B cell (primary cell): ENCODE results near the gene GJA9. TPM values are rescaled to one million over a fixed set of nuclear protein-coding genes. Genes with fewer than 3 reads are reported as not detected.

ENCODE experiments used
- ATAC-seq: fragments of 200-7000 bp; cut with Tn5 transposase; one replicate; pipeline ENCODE4 v1.10.0; 2021; ENCODE audit warnings: low read depth, mild to moderate bottlenecking, moderate number of reproducible peaks, moderate library complexity
- CTCF ChIA-PET: fragments of 350-600 bp; sonication (Branson Sonifier 250); formaldehyde crosslinking; loops from one replicate; lab custom pipeline; 2021; ENCODE audit warnings: antibody characterized with exemption, inconsistent platforms; lab: Charles Lee
- POLR2A ChIA-PET: fragments of 350-600 bp; sonication (Branson Sonifier 250); formaldehyde crosslinking; loops from one replicate; lab custom pipeline; 2021; ENCODE audit warnings: antibody characterized with exemption; lab: Charles Lee
- DNase-seq: peaks from one replicate; pipeline ENCODE4 v3.0.0; 2013
- H2AFZ ChIP-seq: 2 replicates; pipeline ENCODE4 v1.6.1; 2012; ENCODE audit warnings: mild to moderate bottlenecking, low read depth, low read length; ENCODE audit not compliant: insufficient read depth, poor library complexity, severe bottlenecking
- H3K27ac ChIP-seq, 2 donors: 1 replicate in 1 of 2; 2 replicates in 1 of 2; pipeline ENCODE4 v1.5.1; 2012 to 2013; ENCODE audit warnings: low read length in 2 of 2, mild to moderate bottlenecking in 2 of 2, moderate library complexity in 1 of 2
- H3K27me3 ChIP-seq, 4 experiments: fragments of 200-600 bp in 1 of 4; sonication (generic) in 1 of 4; replicated peaks in 1 of 4; 1 replicate in 2 of 4; 2 replicates in 2 of 4; pipeline versions ENCODE4 v1.6.1 to v1.7.0; 2013 to 2016; ENCODE audit warnings: low read length in 3 of 4, mild to moderate bottlenecking in 2 of 4, mixed read lengths in 1 of 4, moderate library complexity in 1 of 4; ENCODE audit not compliant: insufficient read depth in 4 of 4, control insufficient read depth in 3 of 4; ENCODE audit errors: control extremely low read depth in 1 of 4
- H3K36me3 ChIP-seq, 2 experiments: replicated peaks in 1 of 2; 1 replicate in 1 of 2; 2 replicates in 1 of 2; pipeline versions ENCODE4 v1.6.1 to v1.7.1; 2013; ENCODE audit warnings: low read length in 1 of 2; ENCODE audit not compliant: insufficient read depth in 2 of 2, control insufficient read depth in 1 of 2; ENCODE audit errors: control extremely low read depth in 1 of 2, extremely low read depth in 1 of 2
- H3K4me1 ChIP-seq, 2 donors: fragments of 200-600 bp in 1 of 2; sonication (generic) in 1 of 2; 1 replicate in 1 of 2; 2 replicates in 1 of 2; pipeline versions ENCODE4 v1.5.1 to v1.6.1; 2013 to 2017; ENCODE audit warnings: low read length in 2 of 2; ENCODE audit not compliant: control insufficient read depth in 2 of 2, insufficient read depth in 2 of 2
- H3K4me2 ChIP-seq: replicated peaks from 2 replicates; pipeline ENCODE3; 2012; ENCODE audit warnings: mild to moderate bottlenecking, low read depth, low read length; ENCODE audit not compliant: poor library complexity, severe bottlenecking
- H3K4me3 ChIP-seq, 5 experiments: fragments of 200-600 bp in 1 of 5; sonication (generic) in 1 of 5; 1 replicate in 3 of 5; 2 replicates in 2 of 5; pipeline versions ENCODE4 v1.5.1 to v1.7.0; 2011 to 2016; ENCODE audit warnings: low read length in 4 of 5, mild to moderate bottlenecking in 4 of 5, low read depth in 2 of 5, control low read depth in 1 of 5, moderate library complexity in 1 of 5; ENCODE audit not compliant: insufficient read depth in 1 of 5; ENCODE audit errors: control extremely low read depth in 1 of 5, extremely low read depth in 1 of 5
- H3K79me2 ChIP-seq: fragments of 200-600 bp; sonication (generic); one replicate; pipeline ENCODE4 v1.6.0; 2016; ENCODE audit warnings: low read length; ENCODE audit not compliant: control insufficient read depth, insufficient read depth
- H3K9ac ChIP-seq: fragments of 200-600 bp; sonication (generic); 2 replicates; pipeline ENCODE4 v1.6.1; 2017; ENCODE audit warnings: mild to moderate bottlenecking, low read length, moderate library complexity
- H3K9me3 ChIP-seq, 3 donors: one replicate each; pipeline versions ENCODE4 v1.6.1 to v1.7.1; 2013; ENCODE audit warnings: low read length in 2 of 3; ENCODE audit not compliant: control insufficient read depth in 2 of 3, insufficient read depth in 1 of 3; ENCODE audit errors: control extremely low read depth in 1 of 3
- H4K20me1 ChIP-seq: 2 replicates; pipeline ENCODE4 v1.6.0; 2012; ENCODE audit warnings: mild to moderate bottlenecking, low read length; ENCODE audit not compliant: insufficient read depth, control insufficient read depth, poor library complexity, severe bottlenecking
- H3K27ac Mint-ChIP-seq: one replicate; pipeline ENCODE4 v1.8.0; 2021; ENCODE audit warnings: mixed read lengths
- H3K27me3 Mint-ChIP-seq: one replicate; pipeline ENCODE4 v1.8.0; 2021; ENCODE audit warnings: mixed read lengths
- H3K4me1 Mint-ChIP-seq: one replicate; pipeline ENCODE4 v1.8.0; 2021; ENCODE audit warnings: mixed read lengths
- H3K4me3 Mint-ChIP-seq: one replicate; pipeline ENCODE4 v1.8.0; 2021; ENCODE audit warnings: mixed read lengths
- H3K9me3 Mint-ChIP-seq: one replicate; pipeline ENCODE4 v1.8.0; 2022; ENCODE audit warnings: mixed read lengths; ENCODE audit not compliant: insufficient read depth
- CTCF ChIP-seq: fragments of 200-600 bp; IDR thresholded peaks from one replicate; pipeline ENCODE4 v1.8.0; 2022; ENCODE audit warnings: antibody characterized with exemption, mild to moderate bottlenecking
- EZH2 ChIP-seq: IDR thresholded peaks from 2 replicates; pipeline ENCODE4 v1.6.1; 2012; ENCODE audit warnings: borderline replicate concordance, low read depth, mild to moderate bottlenecking, moderate library complexity, low read length; ENCODE audit not compliant: insufficient read depth, poor library complexity, severe bottlenecking
- WGBS: methylation state at CpG from one replicate; pipeline ENCODE4 v1.1.5; 2013; ENCODE audit warnings: missing lambda C conversion rate; ENCODE audit not compliant: insufficient coverage; 5-methylcytosine and 5-hydroxymethylcytosine counted together
- intact Hi-C: fragments of 100-400 bp; cut with micrococcal nuclease; formaldehyde crosslinking; loops from one replicate; pipeline ENCODE4 v1.10.0; 2022
- polyA plus RNA-seq: library from polyadenylated mRNA; depleted of rRNA; stranded (reverse); fragments of >200 nt; gene quantifications from 2 replicates; pipeline ENCODE4 v1.2.3, GENCODE V29; 2012
- total RNA-seq, 2 donors: library from RNA; stranded (reverse); fragments of 120-200 nt in 1 of 2; gene quantifications; 1 replicate in 1 of 2; 2 replicates in 1 of 2; pipeline versions ENCODE4 v1.2.3 to v1.2.4, GENCODE V29; 2013 to 2022

The GJA9 gene
- total and polyA plus RNA-seq, 2 donors (not counting 1 experiment from before 2014, with no cell fraction given): not detected

- Histone ChIP-seq H3K4me3 (no peak overlapping the region), H3K9me3 (no peaks in the 10 kb centered on the region), H2AFZ (no peak overlapping the region), H3K9ac (no peak overlapping the region), H3K36me3 (peaks cover 3 to 11% of the 10 kb centered on the region in 2 experiments), H3K79me2 (peaks cover 54% of the 10 kb centered on the region), H3K4me1 (peaks cover 9 to 10% of the 10 kb centered on the region in 2 donors), H4K20me1 (peaks cover 9% of the 10 kb centered on the region), H3K27ac (no peak overlapping the region), H3K4me2 (no peak overlapping the region), H3K27me3 (no peaks in the 10 kb centered on the region)
- DNase-seq (no peak), ATAC-seq (no peak)
- intact Hi-C loops: no loop called here
- no CpG with 5 or more reads among the region's 8 CpGs for WGBS
- POLR2A ChIA-PET: no interaction called here
- CTCF ChIA-PET: no interaction called here
- peaks cover 27% of the 10 kb centered on the region for H3K4me1 Mint-ChIP-seq
- TF ChIP-seq EZH2: no peak
- no peak for TF ChIP-seq CTCF
- no peaks in the 10 kb centered on the region for H3K27me3 Mint-ChIP-seq
- no peak overlapping the region for H3K4me3 Mint-ChIP-seq
- H3K9me3 Mint-ChIP-seq: no peaks in the 10 kb centered on the region
- no peak overlapping the region for H3K27ac Mint-ChIP-seq
Observed at GRCh38 chr1:38867208-38867607, 14.2 kb downstream of the GJA9 start.

GRCh38 chr1:38865112-38865715 is 16.2 kb downstream of the GJA9 start:
- no peak overlapping the region for H3K4me2 ChIP-seq
- no peak overlapping the region for H3K9ac ChIP-seq
- no peak overlapping the region for H3K4me3 ChIP-seq
- POLR2A ChIA-PET: no interaction called here
- Mint-ChIP-seq H3K9me3 (no peaks in the 10 kb centered on the region), H3K27me3 (no peaks in the 10 kb centered on the region), H3K27ac (no peak overlapping the region), H3K4me1 (peaks cover 32% of the 10 kb centered on the region), H3K4me3 (no peak overlapping the region)
- peaks cover 55% of the 10 kb centered on the region for H3K79me2 ChIP-seq
- WGBS: 93% methylated on average over 3 of the region's 4 CpGs
- peaks cover 12 to 14% of the 10 kb centered on the region in 2 donors for H3K4me1 ChIP-seq
- no peak overlapping the region for H3K27ac ChIP-seq
- no peak for ATAC-seq
- H3K36me3 ChIP-seq: peaks cover 3 to 12% of the 10 kb centered on the region in 2 experiments
- no peaks in the 10 kb centered on the region for H3K27me3 ChIP-seq
- H3K9me3 ChIP-seq: no peaks in the 10 kb centered on the region
- intact Hi-C loops: no loop called here
- DNase-seq: no peak
- no peak overlapping the region for H2AFZ ChIP-seq
- H4K20me1 ChIP-seq: peaks cover 9% of the 10 kb centered on the region
- CTCF ChIA-PET: no interaction called here
- TF ChIP-seq EZH2 (no peak), CTCF (no peak)
